ENCODE data around the gene CES3.
"Not testable (repeated sequence)": the region's sequence is repeated elsewhere in the genome, so short reads cannot be mapped to it uniquely, and the experiment has no call there.

Gene CES3

GRCh38 chr16:66970775-66971720 is 10.0 kb downstream of the CES3 start:
- Histone ChIP-seq H3K9me2 (replicated peaks; ENCODE audit: low read depth, low read length) (no peaks in the 10 kb centered on the region), H3K27me3 (ENCODE audit: insufficient read depth, low read length, poor library complexity, severe bottlenecking) (no peaks in the 10 kb centered on the region)

GRCh38 chr16:66972983-66973382 is 11.9 kb downstream of the CES3 start:
- Histone ChIP-seq H3K4me1 (ENCODE audit: insufficient read depth, low read length, poor library complexity, severe bottlenecking) (peaks cover 5% of the 10 kb centered on the region), H3K79me2 (ENCODE audit: insufficient read depth, low read length) (no peaks in the 10 kb centered on the region), H2AFZ (ENCODE audit: low read length) (no peak overlapping the region), H3K9me2 (replicated peaks; ENCODE audit: low read depth, low read length) (no peaks in the 10 kb centered on the region), H3K9ac (ENCODE audit: low read depth, low read length, poor library complexity, severe bottlenecking) (no peak overlapping the region), H3K9me3 (ENCODE audit: insufficient read depth, low read depth, low read length) (no peaks in the 10 kb centered on the region), H4K20me1 (ENCODE audit: insufficient read depth, low read length, poor library complexity, severe bottlenecking) (no peaks in the 10 kb centered on the region), H3K4me3 (ENCODE audit: low read length, poor library complexity, severe bottlenecking) (no peak overlapping the region), H3F3A (ENCODE audit: low read depth) (no peaks in the 10 kb centered on the region), H3K36me3 (ENCODE audit: insufficient read depth, low read length) (no peaks in the 10 kb centered on the region), H3K27me3 (ENCODE audit: insufficient read depth, low read length, poor library complexity, severe bottlenecking) (no peaks in the 10 kb centered on the region), H3K4me2 (ENCODE audit: low read depth, low read length, poor library complexity, severe bottlenecking) (no peak overlapping the region)
- TF ChIP-seq CTCF (conservative IDR thresholded peaks at IDR 0.05; ENCODE audit: low read length): no peak
- no peak for TF ChIP-seq EZH2phosphoT487 (IDR thresholded peaks at IDR 0.05; ENCODE audit: borderline replicate concordance)

More at GRCh38 chr16:66970775-66971720, 10.0 kb downstream of the CES3 start:
- H3K79me2 ChIP-seq (ENCODE audit: insufficient read depth, low read length): no peaks in the 10 kb centered on the region
- no peak overlapping the region for H2AFZ ChIP-seq (ENCODE audit: low read length)
- H3K36me3 ChIP-seq (ENCODE audit: insufficient read depth, low read length): no peaks in the 10 kb centered on the region
- TF ChIP-seq EZH2phosphoT487 (IDR thresholded peaks at IDR 0.05; ENCODE audit: borderline replicate concordance) (no peak), CTCF (conservative IDR thresholded peaks at IDR 0.05; ENCODE audit: low read length) (no peak)
- no peak overlapping the region for H3K9ac ChIP-seq (ENCODE audit: low read depth, low read length, poor library complexity, severe bottlenecking)
- H3K9me3 ChIP-seq (ENCODE audit: insufficient read depth, low read depth, low read length): no peaks in the 10 kb centered on the region
- H3K4me2 ChIP-seq (ENCODE audit: low read depth, low read length, poor library complexity, severe bottlenecking): no peak overlapping the region
- H3K4me3 ChIP-seq (ENCODE audit: low read length, poor library complexity, severe bottlenecking): no peak overlapping the region
- no peaks in the 10 kb centered on the region for H3F3A ChIP-seq (ENCODE audit: low read depth)
- peaks cover 5% of the 10 kb centered on the region for H3K4me1 ChIP-seq (ENCODE audit: insufficient read depth, low read length, poor library complexity, severe bottlenecking)
- H4K20me1 ChIP-seq (ENCODE audit: insufficient read depth, low read length, poor library complexity, severe bottlenecking): no peaks in the 10 kb centered on the region

GRCh38 chr16:66973716-66974115 is 12.7 kb downstream of the CES3 start:
- Histone ChIP-seq H3K4me2 (ENCODE audit: low read depth, low read length, poor library complexity, severe bottlenecking) (no peak overlapping the region), H3K79me2 (ENCODE audit: insufficient read depth, low read length) (no peaks in the 10 kb centered on the region), H3K36me3 (ENCODE audit: insufficient read depth, low read length) (no peaks in the 10 kb centered on the region), H3K9me2 (replicated peaks; ENCODE audit: low read depth, low read length) (no peaks in the 10 kb centered on the region), H3K9ac (ENCODE audit: low read depth, low read length, poor library complexity, severe bottlenecking) (no peak overlapping the region), H3K27me3 (ENCODE audit: insufficient read depth, low read length, poor library complexity, severe bottlenecking) (no peaks in the 10 kb centered on the region), H4K20me1 (ENCODE audit: insufficient read depth, low read length, poor library complexity, severe bottlenecking) (no peaks in the 10 kb centered on the region), H3K9me3 (ENCODE audit: insufficient read depth, low read depth, low read length) (no peaks in the 10 kb centered on the region), H3K4me1 (ENCODE audit: insufficient read depth, low read length, poor library complexity, severe bottlenecking) (peaks cover 5% of the 10 kb centered on the region), H2AFZ (ENCODE audit: low read length) (no peak overlapping the region), H3K4me3 (ENCODE audit: low read length, poor library complexity, severe bottlenecking) (no peak overlapping the region), H3F3A (ENCODE audit: low read depth) (no peaks in the 10 kb centered on the region)
- no peak for TF ChIP-seq EZH2phosphoT487 (IDR thresholded peaks at IDR 0.05; ENCODE audit: borderline replicate concordance)
- no peak for TF ChIP-seq CTCF (conservative IDR thresholded peaks at IDR 0.05; ENCODE audit: low read length)

- H3K9me3 ChIP-seq (ENCODE audit: insufficient read depth, low read depth, low read length); H3K9ac ChIP-seq (ENCODE audit: low read depth, low read length, poor library complexity, severe bottlenecking); H3F3A ChIP-seq (ENCODE audit: low read depth); H3K36me3 ChIP-seq (ENCODE audit: insufficient read depth, low read length); H3K79me2 ChIP-seq (ENCODE audit: insufficient read depth, low read length); H2AFZ ChIP-seq (ENCODE audit: low read length); H3K27me3 ChIP-seq (ENCODE audit: insufficient read depth, low read length, poor library complexity, severe bottlenecking); H4K20me1 ChIP-seq (ENCODE audit: insufficient read depth, low read length, poor library complexity, severe bottlenecking); H3K4me1 ChIP-seq (ENCODE audit: insufficient read depth, low read length, poor library complexity, severe bottlenecking); H3K4me3 ChIP-seq (ENCODE audit: low read length, poor library complexity, severe bottlenecking); H3K4me2 ChIP-seq (ENCODE audit: low read depth, low read length, poor library complexity, severe bottlenecking); H3K9me2 ChIP-seq (replicated peaks; ENCODE audit: low read depth, low read length): not testable (repeated sequence)
Observed at GRCh38 chr16:66974156-66974931, 13.3 kb downstream of the CES3 start.

- H3K4me2 ChIP-seq (ENCODE audit: low read depth, low read length, poor library complexity, severe bottlenecking); H3K9me3 ChIP-seq (ENCODE audit: insufficient read depth, low read depth, low read length): not testable (repeated sequence)
Observed at GRCh38 chr16:66974932-66975246, 13.8 kb downstream of the CES3 start.

More at GRCh38 chr16:66974932-66975246, 13.8 kb downstream of the CES3 start:
- H3K9me2 ChIP-seq (replicated peaks; ENCODE audit: low read depth, low read length); H3K27me3 ChIP-seq (ENCODE audit: insufficient read depth, low read length, poor library complexity, severe bottlenecking); H3F3A ChIP-seq (ENCODE audit: low read depth); H4K20me1 ChIP-seq (ENCODE audit: insufficient read depth, low read length, poor library complexity, severe bottlenecking); H2AFZ ChIP-seq (ENCODE audit: low read length); H3K4me1 ChIP-seq (ENCODE audit: insufficient read depth, low read length, poor library complexity, severe bottlenecking); H3K79me2 ChIP-seq (ENCODE audit: insufficient read depth, low read length); H3K9ac ChIP-seq (ENCODE audit: low read depth, low read length, poor library complexity, severe bottlenecking); H3K36me3 ChIP-seq (ENCODE audit: insufficient read depth, low read length); H3K4me3 ChIP-seq (ENCODE audit: low read length, poor library complexity, severe bottlenecking): not testable (repeated sequence)
